HepG2 (cell line): ENCODE measurements around the gene KDM4B. TPM values are rescaled to one million over a fixed set of nuclear protein-coding genes. Genes with fewer than 3 reads are reported as not detected.

Source experiments
- ATAC-seq: fragments of 200-7000 bp; cut with Tn5 transposase; 3 replicates; pipeline ENCODE4 v1.9.1; 2020; ENCODE audit warnings: mild to moderate bottlenecking, moderate library complexity
- BruUV-seq: library from RNA; stranded (reverse); fragments of 400-500 nt; replicated peaks from 2 replicates; lab custom pipeline; 2021; lab: Mats Ljungman, UMichigan
- CTCF ChIA-PET: fragments of 300-600 bp; formaldehyde crosslinking; extraction: SDS; loops from one replicate; lab custom pipeline; 2021; ENCODE audit warnings: low total read pairs, inconsistent platforms, low intra/inter-chr PET ratio; lab: Yijun Ruan, JAX
- POLR2A ChIA-PET: fragments of 350-600 bp; sonication (Branson Sonifier 250); formaldehyde crosslinking; loops from one replicate; lab custom pipeline; 2020; ENCODE audit warnings: antibody characterized with exemption, inconsistent platforms; lab: Yijun Ruan, JAX
- DNase-seq: peaks from one replicate; pipeline ENCODE4 v3.0.0-alpha.2; 2015; ENCODE audit warnings: low spot score
- FAIRE-seq: peaks from 3 replicates; lab custom pipeline; 2011; peaks lifted over from hg19 to GRCh38; lab: Jason Lieb, UNC
- H2AFZ ChIP-seq: one replicate; pipeline ENCODE4 v1.6.1; 2011; ENCODE audit warnings: low read length, inconsistent platforms
- H3K27ac ChIP-seq: fragments of 300-600 bp; 3 replicates; pipeline ENCODE4 v1.8.0; 2011; ENCODE audit warnings: mixed run types, mild to moderate bottlenecking, mixed read lengths, low read length, inconsistent platforms; ENCODE audit not compliant: insufficient read depth; ENCODE audit errors: extremely low read length
- H3K27me3 ChIP-seq, 2 experiments: fragments of 200-600 bp in 1 of 2; 2 replicates in 1 of 2; 3 replicates in 1 of 2; pipeline versions ENCODE4 v1.6.0 to v1.8.0; 2011; ENCODE audit warnings: low read length in 2 of 2, mild to moderate bottlenecking in 2 of 2, moderate library complexity in 2 of 2, inconsistent platforms in 1 of 2; ENCODE audit not compliant: insufficient read depth in 2 of 2, control insufficient read depth in 1 of 2
- H3K36me3 ChIP-seq, 2 experiments: fragments of 200-600 bp in 1 of 2; replicated peaks in 1 of 2; 2 replicates in 1 of 2; 3 replicates in 1 of 2; pipeline versions ENCODE4 v1.5.1 to v1.8.0; 2011; ENCODE audit warnings: low read length in 2 of 2, inconsistent platforms in 1 of 2; ENCODE audit not compliant: insufficient read depth in 2 of 2, control insufficient read depth in 1 of 2
- H3K4me1 ChIP-seq: 2 replicates; pipeline ENCODE4 v1.5.1; 2012; ENCODE audit warnings: low read length, inconsistent platforms; ENCODE audit not compliant: insufficient read depth
- H3K4me2 ChIP-seq: 2 replicates; pipeline ENCODE4 v1.6.0; 2011; ENCODE audit warnings: low read depth, low read length, inconsistent platforms
- H3K4me3 ChIP-seq, 3 experiments: fragments of 200-600 bp in 1 of 3; sonication (generic), shearing (Covaris generic) in 1 of 3; replicated peaks in 1 of 3; 2 replicates each; pipeline ENCODE4 v1.5.1; 2011 to 2016; ENCODE audit warnings: low read length in 3 of 3, inconsistent platforms in 2 of 3, low read depth in 2 of 3, mild to moderate bottlenecking in 2 of 3, control low read depth in 1 of 3, mixed read lengths in 1 of 3; ENCODE audit not compliant: insufficient read depth in 1 of 3
- H3K79me2 ChIP-seq: one replicate; pipeline ENCODE4 v1.6.1; 2011; ENCODE audit warnings: low read length, inconsistent platforms; ENCODE audit not compliant: insufficient read depth
- H3K9ac ChIP-seq: 2 replicates; pipeline ENCODE4 v1.6.0; 2011; ENCODE audit warnings: mild to moderate bottlenecking, low read depth, low read length, inconsistent platforms; ENCODE audit not compliant: insufficient read depth
- H3K9me3 ChIP-seq: 2 replicates; pipeline ENCODE4 v1.5.1; 2012; ENCODE audit warnings: mild to moderate bottlenecking, low read length
- H4K20me1 ChIP-seq: 2 replicates; pipeline ENCODE4 v1.6.0; 2011; ENCODE audit warnings: inconsistent platforms, mild to moderate bottlenecking, low read length, moderate library complexity; ENCODE audit not compliant: insufficient read depth
- ZNF329 ChIP-seq: sonication (generic); formaldehyde crosslinking; IDR thresholded peaks from 2 replicates; pipeline ENCODE4 v1.9.0; 2021; ENCODE audit warnings: low read depth, mild to moderate bottlenecking, missing genetic modification reagents
- WGBS: methylation state at CpG from one replicate; pipeline ENCODE4 v1.1.6; 2017; ENCODE audit warnings: low lambda C conversion rate; 5-methylcytosine and 5-hydroxymethylcytosine counted together
- in situ Hi-C: cut with HindIII; loops from 2 replicates; pipeline ENCODE4 v1.10.0; 2017; ENCODE audit warnings: low pct_unique_long_range_greater_than_20kb; ENCODE audit not compliant: extremely low pct_ligation_motif_present
- intact Hi-C: fragments of 100-400 bp; cut with micrococcal nuclease; formaldehyde crosslinking; loops from one replicate; pipeline ENCODE4 v1.10.0; 2022; ENCODE audit not compliant: unreplicated experiment
- polyA plus RNA-seq, 8 experiments: library from polyadenylated mRNA; depleted of rRNA in 3 of 8; stranded (reverse) in 7 of 8; unstranded in 1 of 8; fragments of >200 nt; fragmentation: Illumina TruSeq in 4 of 8; extraction: Trizol in 4 of 8; gene quantifications; 2 replicates each; pipeline versions ENCODE4 v1.2.1 to v1.2.3, GENCODE V29; 2011 to 2016; ENCODE audit warnings: low read depth in 4 of 8, missing spikeins in 1 of 8, mixed read lengths in 1 of 8; ENCODE audit not compliant: insufficient read depth in 1 of 8
- total RNA-seq, 5 experiments: library from RNA; depleted of rRNA; stranded (reverse); fragments of >200 nt; fragmentation: Illumina TruSeq; extraction: Trizol; gene quantifications; 2 replicates each; pipeline ENCODE4 v1.2.3, GENCODE V29; 2016; ENCODE audit warnings: low read depth in 1 of 5
- TF ChIP-seq, protein P1 (sequence below), 2 experiments: fragments of 450-650 bp in 1 of 2; sonication (generic) in 1 of 2; formaldehyde crosslinking in 1 of 2; IDR thresholded peaks; 2 replicates each; pipeline versions ENCODE4 v1.6.1 to v1.8.0; 2016 to 2022; ENCODE audit warnings: antibody characterized with exemption in 1 of 2, mild to moderate bottlenecking in 1 of 2, missing genetic modification reagents in 1 of 2

KDM4B gene
- total and polyA plus RNA-seq, 2 of the 13 experiments (the other 11 are each of a cell fraction or from before 2014, with no cell fraction given), result 4.9 to 14.6 TPM

DNA sequence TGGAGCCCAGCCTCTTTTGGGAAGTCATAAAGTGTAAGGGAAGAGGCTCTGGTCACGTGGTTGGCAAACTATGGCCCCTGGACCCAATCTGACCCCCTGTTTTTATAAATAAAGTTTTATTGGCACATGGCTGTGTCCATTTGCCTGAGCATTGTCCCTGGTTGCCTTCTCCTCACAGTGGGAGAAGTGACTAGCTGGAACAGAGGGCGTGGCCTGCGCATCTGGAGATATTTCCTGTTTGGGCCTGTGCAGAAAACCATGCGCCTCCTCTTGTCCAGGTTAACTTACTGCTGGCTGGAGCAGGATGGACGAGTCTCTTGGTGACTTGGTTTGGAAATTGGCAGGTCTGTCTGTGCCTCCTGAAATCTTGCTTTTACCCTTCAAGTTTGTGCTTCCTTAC lies 48.3 kb downstream of the KDM4B start:
- H3K79me2 ChIP-seq, result peaks cover 18% of the 10 kb centered on the region
- POLR2A ChIA-PET, result no interaction called here
- ATAC-seq, result no peak

More for the DNA sequence above, 48.3 kb downstream of the KDM4B start:
- no peak overlapping the region for H3K9ac ChIP-seq
- no peaks in the 10 kb centered on the region for H3K4me1 ChIP-seq
- no peak overlapping the region for H3K4me2 ChIP-seq
- intact Hi-C loops, result no loop called here
- H2AFZ ChIP-seq, result no peak overlapping the region
- no peak for TF ChIP-seq ZNF329
- TF ChIP-seq, protein P1, sequence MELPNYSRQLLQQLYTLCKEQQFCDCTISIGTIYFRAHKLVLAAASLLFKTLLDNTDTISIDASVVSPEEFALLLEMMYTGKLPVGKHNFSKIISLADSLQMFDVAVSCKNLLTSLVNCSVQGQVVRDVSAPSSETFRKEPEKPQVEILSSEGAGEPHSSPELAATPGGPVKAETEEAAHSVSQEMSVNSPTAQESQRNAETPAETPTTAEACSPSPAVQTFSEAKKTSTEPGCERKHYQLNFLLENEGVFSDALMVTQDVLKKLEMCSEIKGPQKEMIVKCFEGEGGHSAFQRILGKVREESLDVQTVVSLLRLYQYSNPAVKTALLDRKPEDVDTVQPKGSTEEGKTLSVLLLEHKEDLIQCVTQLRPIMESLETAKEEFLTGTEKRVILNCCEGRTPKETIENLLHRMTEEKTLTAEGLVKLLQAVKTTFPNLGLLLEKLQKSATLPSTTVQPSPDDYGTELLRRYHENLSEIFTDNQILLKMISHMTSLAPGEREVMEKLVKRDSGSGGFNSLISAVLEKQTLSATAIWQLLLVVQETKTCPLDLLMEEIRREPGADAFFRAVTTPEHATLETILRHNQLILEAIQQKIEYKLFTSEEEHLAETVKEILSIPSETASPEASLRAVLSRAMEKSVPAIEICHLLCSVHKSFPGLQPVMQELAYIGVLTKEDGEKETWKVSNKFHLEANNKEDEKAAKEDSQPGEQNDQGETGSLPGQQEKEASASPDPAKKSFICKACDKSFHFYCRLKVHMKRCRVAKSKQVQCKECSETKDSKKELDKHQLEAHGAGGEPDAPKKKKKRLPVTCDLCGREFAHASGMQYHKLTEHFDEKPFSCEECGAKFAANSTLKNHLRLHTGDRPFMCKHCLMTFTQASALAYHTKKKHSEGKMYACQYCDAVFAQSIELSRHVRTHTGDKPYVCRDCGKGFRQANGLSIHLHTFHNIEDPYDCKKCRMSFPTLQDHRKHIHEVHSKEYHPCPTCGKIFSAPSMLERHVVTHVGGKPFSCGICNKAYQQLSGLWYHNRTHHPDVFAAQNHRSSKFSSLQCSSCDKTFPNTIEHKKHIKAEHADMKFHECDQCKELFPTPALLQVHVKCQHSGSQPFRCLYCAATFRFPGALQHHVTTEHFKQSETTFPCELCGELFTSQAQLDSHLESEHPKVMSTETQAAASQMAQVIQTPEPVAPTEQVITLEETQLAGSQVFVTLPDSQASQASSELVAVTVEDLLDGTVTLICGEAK (IDR thresholded peaks at IDR 0.05), result peak; percentile 59
- TF ChIP-seq, protein P1 (CRISPR knock-in tag; IDR thresholded peaks at IDR 0.05), result peak; percentile 99
- TF ChIP-seq, all 625 proteins: peak for 1
- Histone ChIP-seq H3K27ac (no peak overlapping the region), H3K9me3 (no peaks in the 10 kb centered on the region), H4K20me1 (peaks cover 20% of the 10 kb centered on the region; the same call in 1 of the 2 replicates), H3K27me3 (no peaks in the 10 kb centered on the region), H3K4me3 (no peak overlapping the region), H3K36me3 (peaks cover 16 to 32% of the 10 kb centered on the region in 2 experiments)
- in situ Hi-C loops, result no loop called here
- CTCF ChIA-PET, result no interaction called here
- BruUV-seq, result no TSS peak
- 100% methylated on average over 4 of the region's 5 CpGs for WGBS
- DNase-seq (no peak), FAIRE-seq (no peak)
